ENCODE measurements around the gene SAFB.

SAFB gene

DNA sequence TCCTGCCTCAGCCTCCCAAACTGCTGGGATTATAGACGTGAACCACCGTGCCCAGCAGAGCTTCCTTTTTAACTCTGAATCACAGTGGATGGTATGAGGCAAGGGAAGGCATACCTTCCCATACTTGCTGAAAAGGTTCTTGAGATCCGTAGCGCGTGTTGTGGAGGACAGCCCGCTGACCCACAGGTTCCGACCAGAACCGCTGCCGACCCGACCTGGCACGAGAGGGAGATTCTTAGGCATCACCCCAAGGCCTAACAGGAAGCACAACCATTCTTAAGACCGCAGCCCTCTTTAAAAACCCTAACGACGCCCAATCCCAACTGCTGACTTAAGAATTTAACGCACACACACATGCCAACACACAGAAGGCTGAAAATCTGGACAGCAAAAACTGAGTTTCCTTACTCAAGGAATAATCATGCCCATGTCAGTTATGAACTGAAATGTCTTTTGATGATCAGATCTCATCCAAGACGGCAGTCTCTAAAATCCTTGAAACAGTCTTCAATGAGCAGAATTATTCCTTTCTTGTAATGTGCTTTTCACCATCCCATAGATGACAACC, 12.9 kb upstream of the SAFB start:
- Histone ChIP-seq H3K36me3 (ENCODE audit: insufficient read depth, low read length) (peaks cover 89% of the 10 kb centered on the region), H3K4me1 (ENCODE audit: insufficient read depth, low read length) (no peaks in the 10 kb centered on the region), H3K4me2 (ENCODE audit: insufficient read depth, low read length) (no peak overlapping the region), H3K4me3 (ENCODE audit: low read depth in 1 of 2, low read length in 2 of 2) (no peak overlapping the region), H3K27me3 (ENCODE audit: insufficient read depth, low read length, poor library complexity) (no peaks in the 10 kb centered on the region), H3K27ac (ENCODE audit: low read length) (no peak overlapping the region), H4K20me1 (ENCODE audit: insufficient read depth, low read length) (peaks cover 30% of the 10 kb centered on the region), H3K9me3 (ENCODE audit: insufficient read depth, low read length, severe bottlenecking) (no peaks in the 10 kb centered on the region), H3K79me2 (ENCODE audit: insufficient read depth, low read length) (peaks cover 72% of the 10 kb centered on the region), H2AFZ (ENCODE audit: low read depth, low read length) (no peak overlapping the region), H3K9ac (ENCODE audit: low read depth, low read length) (no peak overlapping the region)
- DNase-seq (no peak), ATAC-seq (ENCODE audit: insufficient read depth, low read depth) (no peak)
- no peak for TF ChIP-seq EZH2 (IDR thresholded peaks at IDR 0.05; ENCODE audit: borderline replicate concordance, low read depth, low read length, severe bottlenecking)
- TF ChIP-seq, protein P1, sequence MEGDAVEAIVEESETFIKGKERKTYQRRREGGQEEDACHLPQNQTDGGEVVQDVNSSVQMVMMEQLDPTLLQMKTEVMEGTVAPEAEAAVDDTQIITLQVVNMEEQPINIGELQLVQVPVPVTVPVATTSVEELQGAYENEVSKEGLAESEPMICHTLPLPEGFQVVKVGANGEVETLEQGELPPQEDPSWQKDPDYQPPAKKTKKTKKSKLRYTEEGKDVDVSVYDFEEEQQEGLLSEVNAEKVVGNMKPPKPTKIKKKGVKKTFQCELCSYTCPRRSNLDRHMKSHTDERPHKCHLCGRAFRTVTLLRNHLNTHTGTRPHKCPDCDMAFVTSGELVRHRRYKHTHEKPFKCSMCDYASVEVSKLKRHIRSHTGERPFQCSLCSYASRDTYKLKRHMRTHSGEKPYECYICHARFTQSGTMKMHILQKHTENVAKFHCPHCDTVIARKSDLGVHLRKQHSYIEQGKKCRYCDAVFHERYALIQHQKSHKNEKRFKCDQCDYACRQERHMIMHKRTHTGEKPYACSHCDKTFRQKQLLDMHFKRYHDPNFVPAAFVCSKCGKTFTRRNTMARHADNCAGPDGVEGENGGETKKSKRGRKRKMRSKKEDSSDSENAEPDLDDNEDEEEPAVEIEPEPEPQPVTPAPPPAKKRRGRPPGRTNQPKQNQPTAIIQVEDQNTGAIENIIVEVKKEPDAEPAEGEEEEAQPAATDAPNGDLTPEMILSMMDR (IDR thresholded peaks at IDR 0.05; ENCODE audit: borderline replicate concordance, extremely low read depth, low read length, poor library complexity, severe bottlenecking): no peak

DNA sequence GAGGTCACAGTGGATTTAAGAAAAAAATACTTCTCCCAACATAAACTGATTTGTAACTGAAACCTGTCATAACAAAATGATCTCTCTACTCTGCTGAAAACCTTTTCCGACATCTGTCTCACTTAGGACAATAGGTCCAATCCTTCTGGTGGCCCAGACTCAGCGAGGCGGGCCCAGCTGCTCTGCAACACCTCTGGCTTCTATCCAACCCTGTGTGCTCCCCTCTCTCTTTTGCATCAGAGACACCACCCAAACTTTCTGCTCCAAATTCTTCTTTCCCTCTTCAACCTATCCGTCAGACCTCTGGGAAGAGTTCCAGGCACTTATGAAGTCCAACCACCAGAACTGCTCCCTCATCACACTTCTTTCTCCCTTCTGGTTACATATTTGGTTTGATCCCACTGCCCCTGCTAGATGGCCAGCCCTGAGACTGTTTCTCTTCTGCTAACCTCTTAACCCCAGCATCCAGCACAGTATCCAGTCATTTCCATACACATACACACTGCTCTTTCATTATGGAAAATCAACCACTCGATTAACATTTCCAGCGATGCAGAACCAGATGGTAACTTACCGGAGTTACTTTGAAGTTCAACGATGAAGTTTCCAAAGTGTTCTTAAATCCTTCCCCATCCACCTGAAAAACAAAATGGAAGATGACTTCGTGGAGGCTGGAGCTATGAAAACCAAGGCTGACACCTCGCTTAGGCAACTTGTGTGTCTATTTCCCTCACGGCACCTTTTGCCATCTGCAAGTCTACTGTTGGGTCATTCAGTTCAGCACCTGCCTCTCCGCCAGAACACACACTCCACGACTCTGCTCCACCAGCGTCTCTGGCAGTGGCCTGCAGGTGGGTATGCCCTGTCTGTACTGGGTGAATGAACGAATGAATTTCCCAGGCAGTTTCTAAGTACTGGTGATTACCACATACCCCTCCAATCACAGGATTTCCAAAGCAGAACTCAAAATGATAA, 9.7 kb upstream of the SAFB start:
- DNase-seq: no peak
- no peak for TF ChIP-seq EZH2 (IDR thresholded peaks at IDR 0.05; ENCODE audit: borderline replicate concordance, low read depth, low read length, severe bottlenecking)
- TF ChIP-seq, protein P1 (IDR thresholded peaks at IDR 0.05; ENCODE audit: borderline replicate concordance, extremely low read depth, low read length, poor library complexity, severe bottlenecking): no peak
- no peaks in the 10 kb centered on the region for H3K4me1 ChIP-seq (ENCODE audit: insufficient read depth, low read length)
- peaks cover 86% of the 10 kb centered on the region for H3K36me3 ChIP-seq (ENCODE audit: insufficient read depth, low read length)
- H3K27me3 ChIP-seq (ENCODE audit: insufficient read depth, low read length, poor library complexity): no peaks in the 10 kb centered on the region
- no peak overlapping the region for H2AFZ ChIP-seq (ENCODE audit: low read depth, low read length)
- no peaks in the 10 kb centered on the region for H3K9me3 ChIP-seq (ENCODE audit: insufficient read depth, low read length, severe bottlenecking)
- no peak overlapping the region for H3K4me2 ChIP-seq (ENCODE audit: insufficient read depth, low read length)
- ATAC-seq (ENCODE audit: insufficient read depth, low read depth): no peak
- peaks cover 72% of the 10 kb centered on the region for H3K79me2 ChIP-seq (ENCODE audit: insufficient read depth, low read length)
- no peak overlapping the region for H3K9ac ChIP-seq (ENCODE audit: low read depth, low read length)
- H3K27ac ChIP-seq (ENCODE audit: low read length): no peak overlapping the region
- no peak overlapping the region for H3K4me3 ChIP-seq (ENCODE audit: low read depth in 1 of 2, low read length in 2 of 2)
- peaks cover 18% of the 10 kb centered on the region; the same call in 1 of the 2 replicates for H4K20me1 ChIP-seq (ENCODE audit: insufficient read depth, low read length)

DNA sequence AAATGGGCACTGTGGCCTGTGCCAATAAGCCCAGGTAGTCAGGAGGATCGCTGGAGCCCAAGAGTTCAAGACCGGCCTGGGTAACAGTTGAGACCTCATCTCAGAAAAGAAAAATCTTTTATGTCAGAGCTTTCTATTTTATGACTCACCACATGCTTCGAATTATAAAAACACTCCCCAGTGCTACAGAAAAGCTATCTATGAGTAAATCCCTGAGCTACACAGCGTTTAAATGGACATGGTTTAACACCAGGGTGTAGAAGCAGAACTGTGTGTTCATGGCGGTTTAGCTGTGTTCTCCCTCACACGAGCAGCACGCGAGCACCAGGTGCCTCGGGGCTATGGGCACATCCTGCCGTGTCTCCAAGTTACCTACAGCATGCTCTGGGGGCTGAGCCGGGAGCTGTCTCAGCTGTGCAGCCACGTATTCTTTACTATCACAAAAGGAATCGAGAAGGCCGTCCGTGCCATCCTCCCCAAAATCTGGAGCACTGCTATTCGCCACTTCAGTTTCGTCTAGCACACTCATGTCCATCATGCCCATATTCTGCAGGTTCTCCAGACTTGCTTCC, 7.0 kb upstream of the SAFB start:
- Histone ChIP-seq H4K20me1 (ENCODE audit: insufficient read depth, low read length) (peaks cover 20% of the 10 kb centered on the region), H3K4me1 (ENCODE audit: insufficient read depth, low read length) (peaks cover 25% of the 10 kb centered on the region), H3K4me2 (ENCODE audit: insufficient read depth, low read length) (no peak overlapping the region), H3K9ac (ENCODE audit: low read depth, low read length) (no peak overlapping the region), H3K9me3 (ENCODE audit: insufficient read depth, low read length, severe bottlenecking) (no peaks in the 10 kb centered on the region), H3K36me3 (ENCODE audit: insufficient read depth, low read length) (peaks cover 87% of the 10 kb centered on the region), H3K79me2 (ENCODE audit: insufficient read depth, low read length) (peaks cover 76% of the 10 kb centered on the region), H3K27me3 (ENCODE audit: insufficient read depth, low read length, poor library complexity) (no peaks in the 10 kb centered on the region), H3K4me3 (ENCODE audit: low read depth in 1 of 2, low read length in 2 of 2) (no peak overlapping the region), H2AFZ (ENCODE audit: low read depth, low read length) (no peak overlapping the region), H3K27ac (ENCODE audit: low read length) (no peak overlapping the region)
- no peak for DNase-seq
- no peak for ATAC-seq (ENCODE audit: insufficient read depth, low read depth)
- TF ChIP-seq, protein P1 (IDR thresholded peaks at IDR 0.05; ENCODE audit: borderline replicate concordance, extremely low read depth, low read length, poor library complexity, severe bottlenecking): no peak
- TF ChIP-seq EZH2 (IDR thresholded peaks at IDR 0.05; ENCODE audit: borderline replicate concordance, low read depth, low read length, severe bottlenecking): no peak

Data from DND-41 (cell line).